ENCODE results near the gene LRBA.
A peak's percentile ranks its signal among the peaks of the same experiment; 100 is the strongest.
"Not testable (repeated sequence)": the region's sequence is repeated elsewhere in the genome, so short reads cannot be mapped to it uniquely, and the experiment has no call there.

LRBA gene

GRCh38 chr4:150799207-150799606, 215.9 kb downstream of the LRBA start:
- DNase-seq: no peak

GRCh38 chr4:150794706-150795105, 220.4 kb downstream of the LRBA start:
- DNase-seq: no peak

DNA sequence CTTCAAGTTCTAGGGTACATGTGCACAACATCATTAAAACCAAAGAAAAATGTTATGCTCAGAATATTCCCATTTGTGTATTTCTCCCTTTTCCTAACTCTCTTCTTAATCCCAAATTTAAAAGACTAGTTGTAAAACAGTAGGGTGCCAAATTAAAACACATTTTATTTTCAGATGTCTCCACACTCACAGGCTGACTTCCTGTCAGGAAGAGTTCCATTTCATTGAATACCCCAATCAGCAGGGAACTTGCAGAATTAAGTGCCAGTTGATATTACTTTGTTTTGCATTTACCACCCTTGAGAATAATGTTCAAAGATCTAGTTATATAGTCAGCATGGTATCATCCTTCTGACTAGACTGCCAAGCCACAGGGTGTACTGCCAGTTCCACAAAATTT, 225.2 kb downstream of the LRBA start:
- no peak for DNase-seq

GRCh38 chr4:150784939-150785338, 230.1 kb downstream of the LRBA start:
- no peak for DNase-seq

DNA sequence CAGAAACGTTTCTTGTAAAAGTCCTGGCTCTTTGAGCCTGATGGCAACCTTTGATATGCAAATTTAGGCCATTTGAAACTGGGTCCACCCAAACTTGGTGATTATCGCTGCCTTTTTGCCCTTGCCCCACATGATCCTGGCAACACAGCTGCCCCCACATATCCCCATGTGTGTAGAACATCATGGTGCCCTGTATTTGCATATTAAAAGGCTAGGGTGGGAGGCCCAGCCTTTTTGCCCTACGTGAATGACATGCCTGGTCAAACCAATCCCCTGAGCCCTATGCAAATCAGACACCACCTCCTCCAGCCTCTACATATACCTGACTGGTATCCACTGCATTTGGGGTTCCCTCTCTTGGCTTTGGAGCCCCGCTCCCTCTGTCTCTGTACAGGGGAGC, 230.8 kb downstream of the LRBA start:
- peak in 1 of 2 experiments; percentile 42 for DNase-seq

DNA sequence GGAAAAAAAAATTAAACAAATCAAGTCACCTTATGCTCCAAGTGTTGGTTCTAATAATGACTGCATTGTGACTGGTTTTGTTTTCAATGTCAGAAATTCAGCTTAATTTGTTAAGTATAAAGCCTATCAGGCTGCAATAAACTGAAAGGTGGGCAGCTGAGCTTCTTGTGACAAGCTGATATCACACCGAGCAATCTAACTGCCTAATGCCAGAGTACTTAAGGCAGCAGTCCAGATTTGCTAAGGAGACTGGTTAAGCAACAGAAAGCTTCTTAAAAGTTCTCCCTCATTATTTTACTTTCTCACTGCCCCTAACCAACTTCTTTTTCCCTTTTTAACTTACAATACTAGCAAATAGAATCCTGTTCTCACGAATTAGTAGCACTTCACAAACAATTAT, 232.2 kb downstream of the LRBA start:
- no peak for DNase-seq

GRCh38 chr4:150782311-150782710, 232.8 kb downstream of the LRBA start:
- DNase-seq: peak in 1 of 2 experiments; percentile 6

DNA sequence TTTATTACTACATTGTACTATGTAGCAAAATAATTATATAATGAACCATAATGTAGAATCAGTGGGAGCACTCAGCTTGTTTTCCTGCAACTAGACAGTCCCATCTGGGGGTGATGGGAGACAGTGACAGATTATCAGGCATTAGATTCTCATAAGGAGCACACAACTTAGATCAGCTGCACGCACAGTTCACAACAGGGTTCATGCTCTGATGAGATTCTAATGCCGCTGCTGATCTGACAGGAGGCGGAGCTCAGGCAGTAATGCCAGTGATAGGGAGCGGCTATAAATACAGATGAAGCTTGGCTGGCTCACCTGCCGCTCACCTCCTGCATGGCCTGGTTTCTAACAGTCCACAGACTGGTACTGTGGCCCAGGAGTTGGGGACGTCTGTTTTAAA, 233.9 kb downstream of the LRBA start:
- no peak for DNase-seq

- no peak for DNase-seq
Measured at GRCh38 chr4:150779707-150780106, 235.4 kb downstream of the LRBA start.

DNA sequence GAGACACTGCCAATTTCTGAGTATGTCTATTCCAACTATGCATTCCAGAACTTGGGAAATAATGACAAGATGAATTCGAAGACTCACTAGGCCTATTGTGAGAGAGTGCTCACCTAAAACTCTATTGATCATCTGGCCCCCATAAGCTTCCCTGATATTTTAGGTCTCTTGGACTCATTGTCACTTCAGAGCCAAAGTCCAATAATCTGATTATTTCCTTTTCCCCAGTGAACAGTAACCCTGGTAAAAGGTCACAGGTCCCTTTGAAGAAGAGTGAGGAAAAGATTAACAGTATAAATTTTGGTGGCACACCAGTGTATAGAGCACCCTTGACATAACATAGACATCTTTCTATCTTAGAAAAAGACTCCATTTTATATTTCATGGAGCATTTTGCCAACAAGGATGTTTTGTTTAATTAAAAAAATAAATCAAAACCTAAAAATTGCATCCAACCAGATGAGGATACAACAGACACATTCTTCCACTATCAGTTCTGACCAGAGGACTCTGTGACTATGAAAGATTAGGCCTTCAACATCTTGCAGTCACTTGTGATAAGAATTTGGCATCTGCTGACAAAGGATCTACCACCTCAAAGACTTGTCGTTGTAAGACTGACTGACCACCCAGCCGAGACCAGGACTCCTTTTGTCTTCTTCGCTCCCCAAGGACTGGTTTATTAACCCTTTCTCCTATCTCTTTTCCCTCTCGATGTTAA, 241.2 kb downstream of the LRBA start:
- no peak for DNase-seq

DNA sequence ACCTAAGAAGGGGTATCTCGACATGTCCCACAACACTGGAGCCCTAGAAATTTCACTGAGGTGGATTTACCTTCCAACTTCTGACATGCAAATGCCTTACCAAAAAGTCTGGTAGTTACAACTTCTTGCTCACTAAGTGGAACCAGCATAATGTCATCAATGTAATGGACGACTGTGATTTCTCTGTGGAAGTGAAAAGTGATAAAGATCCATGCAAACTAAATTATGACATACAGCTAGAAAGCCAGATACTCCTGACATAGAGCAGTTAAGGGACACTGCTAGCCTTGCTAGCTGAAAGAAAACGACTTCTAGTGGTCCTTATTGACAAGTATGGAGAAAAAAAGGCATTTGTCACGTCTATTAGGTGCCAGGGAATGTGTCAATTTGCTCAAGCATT, 242.1 kb downstream of the LRBA start:
- DNase-seq: no peak

DNA sequence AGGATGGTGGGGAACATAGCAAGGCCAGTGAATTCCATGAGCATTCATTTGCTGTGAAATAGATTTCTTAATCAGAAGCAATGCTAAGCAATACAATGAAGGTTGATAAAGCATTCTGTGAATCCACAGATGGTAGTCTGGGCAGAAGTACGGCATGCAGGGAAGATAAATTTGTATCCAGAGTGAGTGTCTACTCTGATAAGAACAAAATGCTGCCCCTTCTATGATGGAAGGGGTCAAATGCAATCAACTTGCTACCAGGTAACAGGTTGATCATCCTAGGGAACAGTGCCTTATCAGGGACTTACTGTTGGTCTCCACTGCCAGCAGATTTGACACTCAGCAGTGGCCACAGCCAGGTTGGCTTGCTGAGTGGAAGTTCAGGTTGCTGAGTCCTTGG, 243.7 kb downstream of the LRBA start:
- DNase-seq: no peak

- DNase-seq: no peak
Measured at GRCh38 chr4:150769845-150770244, 245.2 kb downstream of the LRBA start.

GRCh38 chr4:150769248-150769647, 245.8 kb downstream of the LRBA start:
- DNase-seq: no peak

GRCh38 chr4:150768497-150768896, 246.6 kb downstream of the LRBA start:
- no peak for DNase-seq

DNA sequence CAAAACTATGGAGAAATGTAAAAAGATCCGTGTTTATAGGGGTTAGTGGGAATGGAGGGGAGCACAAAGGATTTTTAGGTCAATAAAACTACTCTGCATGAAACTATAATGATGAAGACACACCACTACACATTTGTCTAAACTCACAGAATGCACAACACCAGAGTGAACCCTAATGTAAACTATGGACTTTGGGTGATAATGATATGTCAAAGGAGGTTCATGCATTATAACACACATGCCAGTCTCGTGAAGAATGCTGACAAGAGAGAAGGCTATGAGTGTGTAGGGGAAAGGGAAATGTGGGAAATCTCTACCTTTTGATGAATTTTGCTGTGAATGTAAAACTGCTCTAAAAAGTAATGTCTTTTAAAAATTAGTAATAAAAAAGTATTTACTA, 249.9 kb downstream of the LRBA start:
- DNase-seq: no peak

DNA sequence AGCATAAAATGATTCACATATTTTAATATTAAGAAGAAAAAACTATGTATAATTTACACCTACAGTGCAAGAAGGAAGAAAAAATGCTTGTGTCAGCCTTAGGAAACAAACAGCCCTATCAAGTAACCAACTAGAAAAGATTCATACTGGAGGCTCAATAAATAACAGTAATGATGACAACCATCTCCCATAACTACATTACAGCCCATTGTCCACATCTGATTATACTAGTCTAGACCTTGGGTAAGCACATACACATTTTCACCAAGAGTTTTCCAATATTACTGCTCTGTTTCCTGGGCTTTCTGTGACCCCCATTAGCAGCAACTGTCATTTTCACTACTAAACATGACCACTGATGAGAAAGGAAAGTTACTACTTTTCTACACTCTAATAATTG, 263.4 kb downstream of the LRBA start:
- no peak for DNase-seq

GRCh38 chr4:150750824-150751223, 264.3 kb downstream of the LRBA start:
- DNase-seq: no peak

DNA sequence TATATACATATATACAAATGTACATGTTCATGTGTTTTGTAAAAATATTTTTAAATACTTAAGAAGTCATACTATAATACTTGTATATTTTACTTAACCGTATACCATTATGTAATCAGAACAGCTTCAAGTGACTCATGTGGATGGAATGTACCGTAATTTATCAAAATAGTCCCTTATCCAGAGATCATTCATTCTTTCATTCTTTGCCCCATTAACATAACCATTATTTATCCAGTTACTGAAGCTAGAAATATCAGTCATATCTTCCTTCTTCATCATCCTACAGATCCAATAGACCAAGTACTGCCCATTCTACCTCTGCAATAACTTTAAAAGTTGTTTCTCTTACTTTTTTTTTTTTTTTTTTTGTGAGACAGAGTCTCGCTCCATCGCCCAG, 268.9 kb downstream of the LRBA start:
- DNase-seq: no peak

DNA sequence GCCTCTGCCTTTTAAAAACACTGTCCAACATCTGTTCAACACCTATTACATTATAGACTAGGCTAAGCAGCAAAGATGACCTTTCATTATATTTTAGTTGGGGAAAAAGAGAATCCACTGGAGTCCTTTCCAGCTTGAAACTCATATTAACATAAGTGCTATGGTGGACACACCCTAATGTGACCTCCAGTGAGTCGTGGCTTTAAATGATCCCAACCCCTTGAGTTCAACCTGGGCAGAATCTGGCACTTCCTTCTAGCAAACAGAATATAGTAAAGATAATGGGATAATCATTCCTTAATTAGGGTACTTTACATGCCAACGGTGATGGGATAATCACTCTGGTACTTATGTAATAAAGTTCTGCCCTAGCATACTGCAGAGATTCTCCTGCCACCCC, 270.5 kb downstream of the LRBA start:
- DNase-seq: no peak

GRCh38 chr4:150743564-150744342, 271.3 kb downstream of the LRBA start:
- DNase-seq: no peak

DNA sequence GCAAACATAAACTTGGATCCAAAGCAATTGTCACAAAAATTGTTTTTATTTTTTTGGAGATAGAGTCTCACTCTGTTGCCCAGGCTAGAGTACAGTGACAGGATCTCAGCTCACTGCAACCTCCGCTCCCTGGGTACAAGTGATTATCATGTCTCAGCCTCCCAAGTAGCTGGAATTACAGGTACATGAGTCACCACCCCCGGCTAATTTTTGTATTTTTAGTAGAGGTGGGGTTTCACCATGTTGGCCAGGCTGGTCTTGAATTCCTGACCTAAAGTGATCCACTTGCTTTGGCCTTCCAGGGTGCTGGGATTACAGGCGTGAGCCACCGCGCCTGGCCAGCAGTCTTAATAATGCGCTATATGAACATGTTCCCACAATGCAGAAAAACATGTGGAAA, 272.2 kb downstream of the LRBA start:
- not testable (repeated sequence) for DNase-seq

DNA sequence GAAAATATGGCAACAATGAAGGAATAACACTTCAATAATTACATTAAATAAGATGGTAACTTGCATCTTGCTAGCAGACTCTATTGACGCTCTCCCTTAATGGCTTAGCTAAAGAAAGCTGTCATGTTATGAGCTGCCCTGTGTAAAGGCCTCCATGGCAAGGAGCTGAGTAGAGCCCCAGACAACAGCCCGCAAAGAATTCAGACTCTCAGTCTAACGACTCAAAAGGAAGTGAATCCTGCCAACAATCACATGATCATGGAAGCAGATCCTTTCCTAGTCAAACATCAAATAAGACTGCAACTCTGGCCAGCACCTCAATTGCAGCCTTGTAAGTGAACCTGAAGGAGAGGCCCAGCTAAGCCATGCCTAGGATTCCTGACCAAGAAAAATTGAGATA, 275.5 kb downstream of the LRBA start:
- DNase-seq: no peak

- DNase-seq: no peak
Measured at GRCh38 chr4:150725957-150726523, 289.0 kb downstream of the LRBA start.

All from NCI-H526 (cell line).